CD14-positive monocyte (primary cell): ENCODE measurements around the gene CD36. TPM values are rescaled to one million over a fixed set of nuclear protein-coding genes. Genes with fewer than 3 reads are reported as not detected.

Source experiments
- DNase-seq, 3 donors: peaks; one replicate each; pipeline ENCODE4 v3.0.0-alpha.2; 2011 to 2022
- H2AFZ ChIP-seq: 2 replicates; pipeline ENCODE4 v1.6.0; 2012; ENCODE audit warnings: mild to moderate bottlenecking, low read depth, low read length, inconsistent platforms; ENCODE audit not compliant: insufficient read depth, poor library complexity, severe bottlenecking
- H3K27ac ChIP-seq, 2 donors: 1 replicate in 1 of 2; 2 replicates in 1 of 2; pipeline ENCODE4 v1.5.1; 2012 to 2013; ENCODE audit warnings: low read length in 2 of 2, control low read depth in 1 of 2, inconsistent platforms in 1 of 2, low read depth in 1 of 2, mild to moderate bottlenecking in 1 of 2
- H3K27me3 ChIP-seq, 2 donors: one replicate each; pipeline versions ENCODE4 v1.6.0 to v1.6.1; 2011 to 2013; ENCODE audit warnings: low read length in 2 of 2; ENCODE audit not compliant: control insufficient read depth in 2 of 2, insufficient read depth in 2 of 2
- H3K36me3 ChIP-seq, 2 donors: replicated peaks in 1 of 2; 1 replicate in 1 of 2; 2 replicates in 1 of 2; pipeline versions ENCODE4 v1.5.1 to v1.6.1; 2012 to 2013; ENCODE audit warnings: low read length in 2 of 2, control low read depth in 1 of 2, inconsistent platforms in 1 of 2, mild to moderate bottlenecking in 1 of 2; ENCODE audit not compliant: insufficient read depth in 2 of 2, control insufficient read depth in 1 of 2
- H3K4me1 ChIP-seq, 2 donors: 1 replicate in 1 of 2; 2 replicates in 1 of 2; pipeline versions ENCODE4 v1.5.1 to v1.6.1; 2012 to 2013; ENCODE audit warnings: low read length in 2 of 2, control low read depth in 1 of 2, inconsistent platforms in 1 of 2, mild to moderate bottlenecking in 1 of 2, moderate library complexity in 1 of 2; ENCODE audit not compliant: insufficient read depth in 2 of 2, control insufficient read depth in 1 of 2
- H3K4me2 ChIP-seq: replicated peaks from 2 replicates; pipeline ENCODE3; 2012; ENCODE audit warnings: low read length, moderate library complexity, mild to moderate bottlenecking; ENCODE audit not compliant: poor library complexity, severe bottlenecking; ENCODE audit errors: extremely low read depth
- H3K4me3 ChIP-seq, 3 experiments: fragments of 200-600 bp in 1 of 3; sonication (generic) in 1 of 3; replicated peaks in 1 of 3; 1 replicate in 2 of 3; 2 replicates in 1 of 3; pipeline ENCODE4 v1.5.1; 2011 to 2013; ENCODE audit warnings: low read length in 3 of 3, mild to moderate bottlenecking in 3 of 3, control low read depth in 2 of 3, low read depth in 2 of 3, inconsistent platforms in 1 of 3, moderate library complexity in 1 of 3
- H3K79me2 ChIP-seq: 2 replicates; pipeline ENCODE4 v1.6.0; 2012; ENCODE audit warnings: mild to moderate bottlenecking, control low read depth, inconsistent platforms, low read length, moderate library complexity; ENCODE audit not compliant: insufficient read depth
- H3K9ac ChIP-seq: 2 replicates; pipeline ENCODE4 v1.6.0; 2017; ENCODE audit warnings: low read length, mild to moderate bottlenecking; ENCODE audit not compliant: insufficient read depth, poor library complexity, severe bottlenecking
- H3K9me3 ChIP-seq, 2 donors: replicated peaks in 1 of 2; 1 replicate in 1 of 2; 2 replicates in 1 of 2; pipeline versions ENCODE4 v1.5.1 to v1.6.1; 2012 to 2013; ENCODE audit warnings: low read length in 2 of 2, control low read depth in 1 of 2; ENCODE audit not compliant: control insufficient read depth in 1 of 2, insufficient read depth in 1 of 2
- H4K20me1 ChIP-seq: 2 replicates; pipeline ENCODE4 v1.6.0; 2012; ENCODE audit warnings: mild to moderate bottlenecking, low read length, control low read depth, moderate library complexity; ENCODE audit not compliant: insufficient read depth
- H3K27ac Mint-ChIP-seq, 7 donors: one replicate each; pipeline ENCODE4 v1.8.0; 2020; ENCODE audit warnings: mild to moderate bottlenecking in 7 of 7, mixed read lengths in 7 of 7, moderate library complexity in 6 of 7, inconsistent platforms in 2 of 7
- H3K27me3 Mint-ChIP-seq, 3 donors: one replicate each; pipeline ENCODE4 v1.8.0; 2021 to 2022; ENCODE audit warnings: low read depth in 3 of 3, mild to moderate bottlenecking in 3 of 3, mixed read lengths in 3 of 3, moderate library complexity in 3 of 3, inconsistent platforms in 1 of 3
- H3K36me3 Mint-ChIP-seq, 2 donors: one replicate each; pipeline ENCODE4 v1.8.0; 2020; ENCODE audit warnings: mixed read lengths in 2 of 2, inconsistent platforms in 1 of 2, mild to moderate bottlenecking in 1 of 2
- H3K4me1 Mint-ChIP-seq: one replicate; pipeline ENCODE4 v1.8.0; 2020; ENCODE audit warnings: mild to moderate bottlenecking, mixed read lengths
- H3K4me3 Mint-ChIP-seq, 2 donors: one replicate each; pipeline ENCODE4 v1.8.0; 2020; ENCODE audit warnings: mild to moderate bottlenecking in 2 of 2, mixed read lengths in 2 of 2, moderate library complexity in 1 of 2
- H3K9me3 Mint-ChIP-seq, 7 donors: one replicate each; pipeline ENCODE4 v1.8.0; 2020 to 2022; ENCODE audit warnings: mixed read lengths in 7 of 7, mild to moderate bottlenecking in 6 of 7, moderate library complexity in 6 of 7, inconsistent platforms in 2 of 7
- WGBS: methylation state at CpG from one replicate; pipeline ENCODE4 v1.1.5; 2013; ENCODE audit warnings: missing lambda C conversion rate; ENCODE audit not compliant: insufficient coverage; 5-methylcytosine and 5-hydroxymethylcytosine counted together
- intact Hi-C, 2 donors: fragments of 100-400 bp; cut with micrococcal nuclease; formaldehyde crosslinking; loops; one replicate each; pipeline versions ENCODE4 v1.15.0 to v1.15.1; 2023
- polyA plus RNA-seq, 3 donors: library from polyadenylated mRNA; depleted of rRNA in 1 of 3; unstranded in 2 of 3; stranded (reverse) in 1 of 3; fragments of 300-500 nt in 2 of 3; fragments of >200 nt in 1 of 3; fragmentation: Illumina TruSeq in 2 of 3; gene quantifications; 1 replicate in 2 of 3; 2 replicates in 1 of 3; pipeline ENCODE4 v1.2.3, GENCODE V29; 2012 to 2021
- TF ChIP-seq, protein P1 (sequence below): fragments of 200-600 bp; IDR thresholded peaks from one replicate; pipeline ENCODE4 v1.8.0; 2022; ENCODE audit warnings: antibody characterized with exemption, mild to moderate bottlenecking

CD36 gene
- polyA plus RNA-seq, 3 donors, result 735 to 1,210 (median 1,135) TPM

DNA sequence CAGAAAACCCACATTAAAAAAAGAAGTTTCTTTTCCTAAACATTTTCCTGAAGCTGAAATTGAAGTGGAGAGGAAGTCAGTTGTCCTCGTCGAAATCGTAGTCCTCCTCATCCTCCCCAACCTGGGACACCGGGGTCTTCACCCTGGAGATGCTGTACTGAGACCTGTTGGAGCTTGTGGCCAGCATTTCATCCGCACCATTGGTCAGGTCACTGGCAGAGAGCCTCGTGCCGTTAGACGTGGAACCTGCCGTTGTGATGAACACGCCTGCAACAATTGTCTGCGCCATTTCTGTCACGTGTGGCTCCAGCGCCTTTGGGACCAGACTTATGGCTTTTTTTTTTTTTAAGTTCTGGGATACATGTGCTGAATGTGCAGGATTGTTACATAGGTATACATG, 23.8 kb downstream of the CD36 start:
- Mint-ChIP-seq H3K27me3 (no peaks in the 10 kb centered on the region), H3K4me3 (no peak overlapping the region), H3K9me3 (no peaks in the 10 kb centered on the region), H3K27ac (no peak overlapping the region), H3K36me3 (peaks cover 79 to 95% of the 10 kb centered on the region in 2 donors), H3K4me1 (peaks cover 17% of the 10 kb centered on the region)
- Histone ChIP-seq H3K4me1 (peaks cover 11 to 21% of the 10 kb centered on the region in 2 donors), H3K9ac (no peak overlapping the region), H3K27ac (no peak overlapping the region), H3K79me2 (peaks cover 33% of the 10 kb centered on the region), H2AFZ (no peak overlapping the region), H3K27me3 (no peaks in the 10 kb centered on the region), H3K4me3 (no peak overlapping the region), H3K4me2 (no peak overlapping the region), H4K20me1 (peaks cover 99% of the 10 kb centered on the region), H3K36me3 (peaks cover 97 to 98% of the 10 kb centered on the region in 2 donors), H3K9me3 (no peaks in the 10 kb centered on the region)
- DNase-seq, result no peak
- WGBS, result 97% methylated on average over 10 of the region's 13 CpGs
- intact Hi-C loops, result no loop called here
- TF ChIP-seq, protein P1, sequence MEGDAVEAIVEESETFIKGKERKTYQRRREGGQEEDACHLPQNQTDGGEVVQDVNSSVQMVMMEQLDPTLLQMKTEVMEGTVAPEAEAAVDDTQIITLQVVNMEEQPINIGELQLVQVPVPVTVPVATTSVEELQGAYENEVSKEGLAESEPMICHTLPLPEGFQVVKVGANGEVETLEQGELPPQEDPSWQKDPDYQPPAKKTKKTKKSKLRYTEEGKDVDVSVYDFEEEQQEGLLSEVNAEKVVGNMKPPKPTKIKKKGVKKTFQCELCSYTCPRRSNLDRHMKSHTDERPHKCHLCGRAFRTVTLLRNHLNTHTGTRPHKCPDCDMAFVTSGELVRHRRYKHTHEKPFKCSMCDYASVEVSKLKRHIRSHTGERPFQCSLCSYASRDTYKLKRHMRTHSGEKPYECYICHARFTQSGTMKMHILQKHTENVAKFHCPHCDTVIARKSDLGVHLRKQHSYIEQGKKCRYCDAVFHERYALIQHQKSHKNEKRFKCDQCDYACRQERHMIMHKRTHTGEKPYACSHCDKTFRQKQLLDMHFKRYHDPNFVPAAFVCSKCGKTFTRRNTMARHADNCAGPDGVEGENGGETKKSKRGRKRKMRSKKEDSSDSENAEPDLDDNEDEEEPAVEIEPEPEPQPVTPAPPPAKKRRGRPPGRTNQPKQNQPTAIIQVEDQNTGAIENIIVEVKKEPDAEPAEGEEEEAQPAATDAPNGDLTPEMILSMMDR, result no peak

DNA sequence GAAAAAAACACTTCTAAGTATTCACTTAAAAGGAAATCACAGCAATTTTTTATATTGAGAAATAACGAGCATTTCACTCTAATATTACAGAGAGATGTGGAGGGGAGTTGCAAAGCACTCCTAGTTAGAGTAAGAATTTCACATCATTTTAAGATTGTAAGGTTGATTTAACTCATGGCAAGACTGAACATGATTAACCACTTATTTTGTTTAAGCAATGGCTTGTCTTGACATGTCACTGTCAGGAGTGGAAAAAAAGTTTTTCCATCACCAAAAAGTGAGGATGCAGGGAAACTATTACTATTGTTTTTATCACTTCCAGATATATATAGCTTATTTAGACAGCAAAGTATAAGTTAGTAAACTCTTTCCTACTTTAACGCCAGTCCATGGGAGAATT, 27.1 kb downstream of the CD36 start:
- H3K36me3 ChIP-seq, result peaks cover 100% of the 10 kb centered on the region in 2 donors
- WGBS, result no CpG with 5 or more reads among the region's 2 CpGs
- Mint-ChIP-seq H3K4me1 (no peaks in the 10 kb centered on the region), H3K4me3 (no peak overlapping the region), H3K27me3 (no peaks in the 10 kb centered on the region), H3K27ac (no peak overlapping the region), H3K9me3 (no peaks in the 10 kb centered on the region), H3K36me3 (peaks cover 90 to 97% of the 10 kb centered on the region in 2 donors)
- no peak overlapping the region for H3K9ac ChIP-seq
- H3K27ac ChIP-seq, result no peak overlapping the region
- no peaks in the 10 kb centered on the region for H3K9me3 ChIP-seq
- H3K79me2 ChIP-seq, result peaks cover 8% of the 10 kb centered on the region
- no peaks in the 10 kb centered on the region for H3K4me1 ChIP-seq
- peaks cover 100% of the 10 kb centered on the region for H4K20me1 ChIP-seq
- H2AFZ ChIP-seq, result no peak overlapping the region
- H3K4me2 ChIP-seq, result no peak overlapping the region
- no peaks in the 10 kb centered on the region for H3K27me3 ChIP-seq
- intact Hi-C loops, result no loop called here
- TF ChIP-seq, protein P1, result no peak
- no peak overlapping the region for H3K4me3 ChIP-seq
- DNase-seq, result no peak
